SK-N-SH (cell line): Measurements from ENCODE around the gene NRN1L. TPM values are rescaled to one million over a fixed set of nuclear protein-coding genes. Genes with fewer than 3 reads are reported as not detected.

Experiments
- CTCF ChIA-PET: fragments of 300-600, 350-600 bp; formaldehyde crosslinking; extraction: SDS; loops from one replicate; lab custom pipeline; 2021; lab: Yijun Ruan, JAX
- POLR2A ChIA-PET: fragments of 350-600 bp; sonication (Branson Sonifier 250); formaldehyde crosslinking; extraction: SDS; loops from one replicate; lab custom pipeline; 2020; ENCODE audit warnings: antibody characterized with exemption, inconsistent platforms; lab: Yijun Ruan, JAX
- DNase-seq: peaks from one replicate; pipeline ENCODE4 v3.0.0; 2012
- H2AFZ ChIP-seq: fragments of 200-600 bp; sonication (generic); 2 replicates; pipeline ENCODE4 v1.8.1; 2016; ENCODE audit warnings: antibody characterized with exemption, mild to moderate bottlenecking, low read depth
- H3F3A ChIP-seq: fragments of 200-600 bp; sonication (generic); replicated peaks from 2 replicates; pipeline ENCODE3; 2016; ENCODE audit warnings: antibody characterized with exemption, mild to moderate bottlenecking; ENCODE audit not compliant: insufficient read depth
- H3K27ac ChIP-seq, 2 experiments: fragments of 200-500 bp in 1 of 2; fragments of 200-600 bp in 1 of 2; sonication (Bioruptor generic) in 1 of 2; sonication (generic), shearing (Covaris generic) in 1 of 2; 2 replicates each; pipeline versions ENCODE4 v1.5.1 to v1.6.1; 2014 to 2016; ENCODE audit warnings: low read depth in 2 of 2, inconsistent platforms in 1 of 2, low read length in 1 of 2, mild to moderate bottlenecking in 1 of 2, mixed read lengths in 1 of 2
- H3K27me3 ChIP-seq: fragments of 200-600 bp; sonication (generic), shearing (Covaris generic); 2 replicates; pipeline ENCODE4 v1.6.1; 2016; ENCODE audit warnings: mixed run types; ENCODE audit not compliant: insufficient read depth
- H3K36me3 ChIP-seq, 2 experiments: fragments of 200-500 bp in 1 of 2; fragments of 200-600 bp in 1 of 2; sonication (Bioruptor generic) in 1 of 2; sonication (generic) in 1 of 2; replicated peaks in 1 of 2; 2 replicates each; pipeline versions ENCODE3 to v1.5.1; 2014 to 2016; ENCODE audit warnings: low read length in 1 of 2, mild to moderate bottlenecking in 1 of 2; ENCODE audit not compliant: insufficient read depth in 2 of 2, control insufficient read depth in 1 of 2
- H3K4me1 ChIP-seq, 2 experiments: fragments of 200-500 bp in 1 of 2; fragments of 200-600 bp in 1 of 2; sonication (Bioruptor generic) in 1 of 2; sonication (generic), shearing (Covaris generic) in 1 of 2; 2 replicates each; pipeline versions ENCODE4 v1.5.1 to v1.6.1; 2014 to 2016; ENCODE audit warnings: low read depth in 1 of 2, low read length in 1 of 2, mixed run types in 1 of 2; ENCODE audit not compliant: insufficient read depth in 2 of 2, control insufficient read depth in 1 of 2
- H3K4me2 ChIP-seq: fragments of 200-600 bp; sonication (generic), shearing (Covaris generic); 2 replicates; pipeline ENCODE4 v1.6.1; 2017; ENCODE audit warnings: mixed run types
- H3K4me3 ChIP-seq, 2 experiments: fragments of 200-500 bp in 1 of 2; fragments of 200-600 bp in 1 of 2; sonication (Bioruptor generic) in 1 of 2; sonication (generic), shearing (Covaris generic) in 1 of 2; 2 replicates each; pipeline versions ENCODE4 v1.5.1 to v1.8.1; 2014 to 2016; ENCODE audit warnings: low read depth in 2 of 2, inconsistent platforms in 1 of 2, low read length in 1 of 2, mild to moderate bottlenecking in 1 of 2, mixed read lengths in 1 of 2, moderate library complexity in 1 of 2
- H3K79me2 ChIP-seq: fragments of 200-600 bp; sonication (generic); 2 replicates; pipeline ENCODE4 v1.8.1; 2017; ENCODE audit warnings: mild to moderate bottlenecking; ENCODE audit not compliant: insufficient read depth
- H3K9ac ChIP-seq: fragments of 200-600 bp; sonication (generic); 2 replicates; pipeline ENCODE4 v1.6.1; 2017; ENCODE audit warnings: mixed run types
- H3K9me2 ChIP-seq: fragments of 200-600 bp; sonication (generic); 2 replicates; pipeline ENCODE4 v1.6.1; 2017; ENCODE audit warnings: mixed run types
- H3K9me3 ChIP-seq: fragments of 200-600 bp; sonication (generic); 2 replicates; pipeline ENCODE4 v1.6.1; 2017; ENCODE audit warnings: mixed run types, mild to moderate bottlenecking, moderate library complexity
- H4K20me1 ChIP-seq: fragments of 200-600 bp; sonication (generic); 2 replicates; pipeline ENCODE4 v1.6.1; 2017; ENCODE audit warnings: mild to moderate bottlenecking, mixed run types; ENCODE audit not compliant: insufficient read depth
- ELF1 ChIP-seq: IDR thresholded peaks from 2 replicates; pipeline ENCODE4 v1.4.0; 2012
- EP300 ChIP-seq, 2 experiments: IDR thresholded peaks; 2 replicates each; pipeline versions ENCODE4 v1.4.0 to v1.6.1; 2012; ENCODE audit warnings: borderline replicate concordance in 1 of 2, low read depth in 1 of 2, low read length in 1 of 2
- FOSL2 ChIP-seq: IDR thresholded peaks from 2 replicates; pipeline ENCODE4 v1.4.0; 2012; ENCODE audit warnings: low read depth, mild to moderate bottlenecking, moderate library complexity, borderline replicate concordance
- FOXM1 ChIP-seq: IDR thresholded peaks from 2 replicates; pipeline ENCODE4 v1.4.0; 2012; ENCODE audit warnings: low read depth, mild to moderate bottlenecking
- GABPA ChIP-seq: IDR thresholded peaks from 2 replicates; pipeline ENCODE4 v1.4.0; 2012; ENCODE audit warnings: low read depth, mild to moderate bottlenecking
- GATA2 ChIP-seq: sonication (generic); formaldehyde crosslinking; IDR thresholded peaks from 2 replicates; pipeline ENCODE4 v1.5.0; 2020; ENCODE audit warnings: mild to moderate bottlenecking, missing genetic modification reagents
- JUND ChIP-seq: IDR thresholded peaks from 2 replicates; pipeline ENCODE4 v1.4.0; 2012
- SIN3A ChIP-seq: IDR thresholded peaks from 2 replicates; pipeline ENCODE4 v1.6.1; 2012; ENCODE audit warnings: low read depth, mild to moderate bottlenecking, low read length, moderate library complexity, borderline replicate concordance
- SMC3 ChIP-seq: IDR thresholded peaks from 2 replicates; pipeline ENCODE4 v1.6.1; 2012; ENCODE audit warnings: low read depth, low read length, improper control_type of control experiment
- TCF12 ChIP-seq: IDR thresholded peaks from 2 replicates; pipeline ENCODE4 v1.4.0; 2012
- USF1 ChIP-seq: IDR thresholded peaks from 2 replicates; pipeline ENCODE4 v1.4.0; 2012; ENCODE audit warnings: low read depth, borderline replicate concordance
- USF2 ChIP-seq: fragments of 150-350 bp; IDR thresholded peaks from 2 replicates; pipeline ENCODE4 v1.6.1; 2017; ENCODE audit warnings: antibody characterized with exemption, low read length, low read depth, borderline replicate concordance
- ZBTB33 ChIP-seq: IDR thresholded peaks from 2 replicates; pipeline ENCODE4 v1.4.0; 2012; ENCODE audit warnings: low read depth, borderline replicate concordance
- WGBS: methylation state at CpG from one replicate; pipeline ENCODE4 v1.1.6; 2017; ENCODE audit warnings: low lambda C conversion rate; 5-methylcytosine and 5-hydroxymethylcytosine counted together
- polyA plus RNA-seq, 3 experiments: library from polyadenylated mRNA; depleted of rRNA; stranded (reverse); fragments of >200 nt; gene quantifications; 2 replicates each; pipeline ENCODE4 v1.2.3, GENCODE V29; 2012

The NRN1L gene
- polyA plus RNA-seq, 1 of the 3 experiments (the other 2 are of a cell fraction), result 0.41 TPM

- no peak for TF ChIP-seq USF2
- no peak for TF ChIP-seq EP300 (IDR thresholded peaks at IDR 0.05; ENCODE audit: borderline replicate concordance in 1 of 2, low read depth in 1 of 2, low read length in 1 of 2)
- TF ChIP-seq TCF12, result no peak
- no peak for TF ChIP-seq GABPA
- TF ChIP-seq GATA2 (CRISPR knock-in tag), result no peak
- TF ChIP-seq ZBTB33, result no peak
- no peak for TF ChIP-seq FOSL2
- TF ChIP-seq JUND, result no peak
- no peak for TF ChIP-seq SIN3A
- TF ChIP-seq FOXM1, result no peak
- TF ChIP-seq ELF1, result no peak
Observed at GRCh38 chr16:67877064-67877463, 7.6 kb upstream of the NRN1L start (continued).

- H3K36me3 ChIP-seq, result peaks cover 19 to 72% of the 10 kb centered on the region in 2 experiments
- no peaks in the 10 kb centered on the region for H3K27me3 ChIP-seq
- no peaks in the 10 kb centered on the region for H3K9me2 ChIP-seq
- H3K27ac ChIP-seq, result no peak overlapping the region
- ChIA-PET POLR2A (no interaction called here), CTCF (interaction anchor here (3.3 to 22.4 kb wide), 2 partner anchors 53 to 62 kb away, joined by 12 to 564 read pairs; partner anchors contain the start of genes CTRL, LCAT and PSMB10)
- WGBS, result 78% methylated on average over 6 of the region's 6 CpGs
- no peak overlapping the region for H3K9ac ChIP-seq
- no peak overlapping the region for H2AFZ ChIP-seq
- H3K4me3 ChIP-seq, result no peak overlapping the region
- H3K4me2 ChIP-seq, result no peak overlapping the region
- no peak for TF ChIP-seq SMC3
- no peak for TF ChIP-seq JUND
- no peak for TF ChIP-seq FOSL2
- TF ChIP-seq FOXM1, result no peak
- peaks cover 9 to 11% of the 10 kb centered on the region in 2 experiments; a peak in 1 of 4 replicates for H3K4me1 ChIP-seq
- DNase-seq, result no peak
- H4K20me1 ChIP-seq, result peaks cover 27% of the 10 kb centered on the region
- H3K9me3 ChIP-seq, result no peaks in the 10 kb centered on the region
- peaks cover 37% of the 10 kb centered on the region for H3K79me2 ChIP-seq
- H3F3A ChIP-seq, result peaks cover 1% of the 10 kb centered on the region
Observed at GRCh38 chr16:67878232-67878631, 6.5 kb upstream of the NRN1L start.

- POLR2A ChIA-PET, result no interaction called here
- 97% methylated on average over 9 of the region's 9 CpGs for WGBS
- H3K4me2 ChIP-seq, result no peak overlapping the region
- H3K9me3 ChIP-seq, result no peaks in the 10 kb centered on the region
- H3F3A ChIP-seq, result peaks cover 7% of the 10 kb centered on the region
- H3K4me3 ChIP-seq, result no peak overlapping the region
- CTCF ChIA-PET, result interaction anchor here (1.4 to 22.4 kb wide), 3 partner anchors 53 to 216 kb away, joined by 4 to 564 read pairs (median 12); partner anchors contain the start of genes CTRL, LCAT and PSMB10
- TF ChIP-seq GATA2 (CRISPR knock-in tag), result no peak
- TF ChIP-seq USF1, result no peak
- no peak for TF ChIP-seq GABPA
- no peak for TF ChIP-seq USF2
- TF ChIP-seq, all 33 proteins: peak for 0
- Histone ChIP-seq H3K4me1 (peaks cover 7 to 11% of the 10 kb centered on the region in 2 experiments; a peak in 1 of 4 replicates), H3K79me2 (peaks cover 31% of the 10 kb centered on the region), H3K27ac (no peak overlapping the region), H2AFZ (no peak overlapping the region), H3K27me3 (no peaks in the 10 kb centered on the region), H4K20me1 (peaks cover 32% of the 10 kb centered on the region), H3K9me2 (no peaks in the 10 kb centered on the region), H3K9ac (no peak overlapping the region), H3K36me3 (peaks cover 21 to 78% of the 10 kb centered on the region in 2 experiments)
- DNase-seq, result no peak
Observed at GRCh38 chr16:67878846-67879245, 5.8 kb upstream of the NRN1L start.
